OCI-M2 (cell line): Measurements from ENCODE around the gene SPTLC3.

Experiments used
- DNase-seq: peaks from one replicate; lab custom pipeline; 2025; ENCODE audit not compliant: unreplicated experiment; lab: John Stamatoyannopoulos, UW

SPTLC3 gene

DNA sequence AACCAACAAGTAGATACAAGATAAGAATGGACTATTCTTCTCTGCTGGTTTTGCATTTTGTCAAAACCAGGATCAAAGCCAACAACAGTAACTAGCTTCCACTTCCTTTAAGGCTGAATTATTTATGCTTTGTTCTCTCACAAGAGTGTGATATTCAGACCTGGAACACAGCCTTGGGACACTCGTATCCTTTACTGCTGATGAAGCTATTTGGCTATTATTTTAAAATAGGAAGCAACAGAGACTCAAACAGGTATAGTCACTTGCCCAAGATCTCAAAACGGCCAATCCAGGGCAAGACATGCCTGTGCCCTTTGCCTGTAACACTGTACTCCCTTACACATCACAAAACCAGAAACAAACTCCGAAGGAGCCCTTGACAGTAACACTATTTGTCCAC lies 19.9 kb downstream of the SPTLC3 start:
- no peak for DNase-seq

DNA sequence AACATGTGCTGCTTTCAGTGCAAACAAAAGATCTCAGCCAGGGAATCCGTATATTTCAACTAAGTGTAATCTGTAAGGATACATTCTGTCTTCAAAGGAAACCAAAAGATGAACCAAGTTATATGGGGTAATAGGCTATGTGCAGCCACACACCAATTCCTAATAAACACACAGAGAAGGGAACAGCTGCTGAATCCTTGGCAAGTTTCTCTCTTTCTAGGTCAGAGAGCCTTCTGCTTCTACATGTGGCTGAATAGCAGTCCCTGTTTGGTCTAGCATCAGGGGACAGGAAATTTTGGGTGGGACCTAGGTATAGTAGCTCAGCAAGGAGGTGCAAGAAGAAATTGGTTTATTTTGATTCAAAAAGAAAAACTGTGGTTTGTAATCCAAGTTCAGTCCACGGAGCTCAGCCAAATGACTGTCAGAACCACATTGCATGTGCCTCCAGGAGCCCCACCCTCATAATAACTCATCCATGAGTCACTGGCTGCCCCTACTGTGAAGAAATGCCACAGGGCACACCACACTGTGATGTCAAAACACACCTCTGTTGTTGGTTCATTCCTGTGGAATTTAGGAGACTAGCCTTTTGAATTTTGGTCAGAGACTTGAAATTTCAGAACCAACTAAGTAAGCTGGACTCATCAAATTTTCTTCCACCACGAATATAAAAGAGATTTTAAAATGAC lies 21.1 kb downstream of the SPTLC3 start:
- DNase-seq, result no peak

DNA sequence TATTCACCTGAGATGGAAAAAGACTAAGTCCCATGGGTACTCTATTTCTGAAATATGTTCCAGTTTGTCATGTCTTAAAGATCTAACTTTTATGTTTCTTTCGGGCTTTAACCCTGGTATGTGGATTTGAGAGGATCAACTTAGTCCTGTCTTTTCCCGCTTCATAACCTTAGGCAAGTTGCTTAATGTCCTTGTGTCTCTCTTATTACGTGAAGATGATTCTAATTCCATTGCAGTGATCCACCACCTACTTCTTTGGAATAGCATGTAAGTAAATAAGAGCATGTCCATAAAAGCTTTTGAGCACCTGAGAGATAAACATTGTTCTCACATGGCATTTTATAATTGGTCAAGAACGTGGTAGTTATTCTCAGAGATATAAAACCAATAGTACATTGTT lies 23.0 kb downstream of the SPTLC3 start:
- DNase-seq, result no peak

DNA sequence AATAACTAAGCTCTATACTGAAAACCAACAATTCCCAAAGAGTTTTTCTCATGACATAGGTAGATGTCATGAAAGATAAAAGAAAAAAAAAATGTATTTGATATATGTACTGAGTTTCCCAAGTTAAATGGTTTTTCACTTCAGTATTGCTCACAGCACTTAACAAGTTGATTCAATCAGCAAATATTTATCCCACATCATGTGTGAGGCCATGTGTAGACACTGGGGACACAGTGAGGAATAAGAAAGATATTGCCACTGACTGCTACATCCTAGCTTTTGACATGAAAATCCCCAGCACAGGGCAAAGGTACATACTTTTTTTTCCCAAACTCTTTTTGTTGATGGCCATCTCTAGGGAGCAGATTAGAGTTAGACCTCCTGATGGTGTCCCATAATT lies 25.3 kb downstream of the SPTLC3 start:
- DNase-seq, result no peak

DNA sequence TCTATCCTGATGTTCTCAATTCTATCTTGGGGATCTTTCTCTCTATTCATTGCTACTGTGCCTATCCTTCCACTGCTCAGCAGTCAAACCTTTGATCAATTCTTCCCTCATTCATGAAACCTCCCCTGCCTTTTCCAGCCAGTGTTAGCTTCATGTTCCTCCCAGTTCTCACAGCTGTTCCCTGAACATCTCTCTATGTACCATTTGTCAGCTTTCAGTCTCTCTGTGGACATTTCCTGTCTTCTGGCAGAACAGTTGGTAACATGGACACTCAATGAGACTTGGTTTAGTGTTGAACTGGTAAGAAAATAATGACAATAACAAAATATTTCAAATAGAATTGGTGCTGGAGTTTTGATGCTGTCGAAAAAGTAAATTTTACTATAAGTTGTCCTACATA lies 26.2 kb downstream of the SPTLC3 start:
- DNase-seq, result no peak

DNA sequence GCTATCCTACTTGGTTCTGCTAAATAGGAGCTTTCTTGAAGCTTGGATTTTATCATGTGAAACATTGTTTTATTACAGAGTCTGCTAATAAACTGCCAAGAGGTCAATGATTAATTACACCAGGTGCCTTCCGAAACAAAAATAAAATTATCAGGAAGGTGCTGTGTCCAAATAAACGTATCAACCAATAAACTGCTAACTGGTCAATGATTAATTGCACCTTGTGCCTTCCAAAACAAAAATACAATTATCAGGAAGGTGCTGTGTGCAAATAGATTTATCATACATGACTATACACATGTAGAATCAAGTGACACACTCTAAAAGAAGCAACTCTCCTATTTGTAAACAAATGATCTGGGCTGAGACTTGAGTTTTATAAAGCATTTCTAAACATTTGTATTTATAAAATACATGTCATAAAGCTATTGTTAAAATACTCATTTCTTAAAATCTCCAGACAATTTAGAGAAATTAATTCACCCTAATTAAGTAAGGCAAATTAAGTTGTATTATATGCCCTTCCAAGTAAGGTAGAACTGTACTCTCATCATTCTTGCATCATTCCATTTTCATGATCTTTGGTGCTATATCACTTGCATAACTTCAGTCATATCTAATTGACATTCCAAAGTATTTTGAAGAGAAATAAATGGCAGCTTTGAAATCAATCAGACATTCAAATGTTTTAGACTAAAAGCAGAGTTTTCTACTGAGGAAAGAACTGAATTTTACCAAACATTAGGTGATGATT lies 26.8 kb downstream of the SPTLC3 start:
- no peak for DNase-seq

DNA sequence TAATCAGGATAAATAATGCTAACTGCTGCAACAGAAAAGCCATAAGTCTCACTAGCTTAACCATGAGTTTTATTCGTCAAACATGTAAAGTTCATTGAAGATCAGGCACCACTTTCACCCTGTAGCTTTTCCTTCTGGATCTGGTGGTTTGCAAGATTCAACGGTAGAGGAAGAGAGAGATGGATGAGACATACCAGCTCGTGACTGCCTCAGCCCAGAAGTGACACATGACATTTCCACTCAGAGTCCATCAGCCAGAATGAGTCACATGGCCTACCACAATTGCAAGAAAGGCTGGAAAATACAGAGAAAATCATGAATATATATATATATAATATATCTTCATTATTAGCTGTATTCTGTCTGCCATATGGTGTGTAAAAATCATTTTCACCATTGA lies 29.0 kb downstream of the SPTLC3 start:
- DNase-seq, result no peak

DNA sequence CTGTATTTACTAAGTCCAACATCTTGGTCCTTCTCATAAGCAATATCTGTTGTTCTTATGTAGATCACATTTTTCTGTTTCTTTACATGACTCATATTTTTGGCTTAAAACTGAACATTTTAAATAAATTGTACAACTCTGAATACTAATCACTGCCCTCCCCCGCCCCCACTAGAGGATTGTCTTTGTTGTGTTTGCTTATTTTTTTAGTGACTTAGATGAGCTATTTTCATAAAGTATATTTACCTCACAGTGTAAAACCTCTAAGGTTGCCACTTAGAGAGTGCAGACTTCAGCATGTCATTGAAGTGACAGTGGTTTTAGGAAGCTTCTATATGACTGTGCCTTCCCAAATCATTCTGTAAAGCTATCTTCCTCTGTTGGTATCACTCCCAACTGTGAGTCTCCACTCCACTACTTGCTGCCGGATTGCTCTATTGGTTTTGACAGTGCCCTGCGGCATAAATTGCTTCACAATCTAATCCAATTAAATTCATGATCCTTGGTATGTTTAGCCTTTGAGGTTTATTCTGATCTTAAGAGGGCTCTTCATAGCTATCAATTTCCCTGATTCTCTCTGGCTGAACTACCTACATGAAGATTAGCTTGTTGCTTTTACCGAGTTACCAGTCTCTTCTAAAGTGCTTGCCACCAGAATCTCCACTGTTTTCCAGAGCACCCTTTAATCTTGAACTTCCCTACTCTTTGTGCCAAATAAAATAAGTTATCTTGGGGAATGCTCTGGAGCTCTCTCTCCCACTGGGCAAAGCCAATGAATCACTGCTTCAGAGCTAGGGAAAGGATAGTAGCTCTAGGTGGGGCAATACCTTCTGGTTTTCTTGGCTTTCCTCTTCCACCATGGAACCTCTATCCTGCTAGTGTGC lies 33.0 kb downstream of the SPTLC3 start:
- DNase-seq, result no peak

DNA sequence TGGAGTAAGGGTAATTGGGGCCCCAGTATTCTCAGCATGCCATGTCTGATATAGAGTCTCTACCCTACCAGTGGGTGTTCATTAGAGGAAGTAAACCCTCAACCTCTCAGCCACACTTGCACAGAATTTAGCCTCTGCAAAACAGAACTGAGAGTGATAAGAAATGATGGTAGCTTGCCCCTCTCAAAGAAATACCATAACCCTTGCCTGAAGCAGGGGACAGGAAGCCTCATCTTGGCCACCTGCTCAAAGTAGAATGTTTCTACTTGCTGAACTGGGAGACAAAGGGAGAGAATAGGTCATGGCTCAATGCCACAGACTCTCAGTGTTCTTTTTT lies 33.7 kb downstream of the SPTLC3 start:
- DNase-seq, result no peak

DNA sequence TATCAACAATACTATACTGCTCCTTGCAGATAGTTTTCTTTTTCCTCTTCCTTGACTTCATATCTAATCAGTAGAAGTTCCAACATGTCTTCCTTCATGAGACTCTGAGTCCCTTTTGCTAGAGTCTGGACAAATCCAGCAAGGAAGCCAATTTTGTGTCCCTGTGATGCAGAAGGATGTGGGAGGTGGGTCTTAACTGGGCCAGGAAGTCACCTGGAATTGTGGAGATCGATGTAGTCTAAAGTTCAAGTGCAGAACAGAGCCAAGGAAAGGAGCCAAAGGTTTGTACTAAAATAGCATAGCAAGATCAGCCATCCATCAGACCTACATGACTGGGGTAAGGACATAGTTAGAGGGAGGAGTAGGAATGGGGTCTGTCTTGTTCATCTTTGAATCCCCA lies 37.6 kb downstream of the SPTLC3 start:
- no peak for DNase-seq

DNA sequence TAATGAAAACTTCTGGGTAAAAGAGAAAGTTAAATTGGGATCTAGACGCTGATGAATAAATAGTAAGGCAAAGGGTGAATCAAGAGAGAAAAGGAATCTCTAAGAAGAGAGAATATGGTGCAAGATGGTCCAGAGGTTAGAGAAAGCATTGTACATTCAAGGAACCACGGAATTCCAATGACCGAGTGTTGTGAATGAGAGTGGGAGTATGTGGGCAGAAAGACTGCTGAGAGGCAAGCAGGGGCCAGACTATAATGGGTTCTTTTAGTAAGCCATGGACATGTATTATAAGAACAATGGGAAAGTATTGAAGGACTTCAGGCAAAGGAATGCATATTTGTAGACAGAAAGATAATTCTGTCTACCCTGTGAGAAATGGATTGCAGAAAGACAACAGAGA lies 45.2 kb downstream of the SPTLC3 start:
- no peak for DNase-seq

DNA sequence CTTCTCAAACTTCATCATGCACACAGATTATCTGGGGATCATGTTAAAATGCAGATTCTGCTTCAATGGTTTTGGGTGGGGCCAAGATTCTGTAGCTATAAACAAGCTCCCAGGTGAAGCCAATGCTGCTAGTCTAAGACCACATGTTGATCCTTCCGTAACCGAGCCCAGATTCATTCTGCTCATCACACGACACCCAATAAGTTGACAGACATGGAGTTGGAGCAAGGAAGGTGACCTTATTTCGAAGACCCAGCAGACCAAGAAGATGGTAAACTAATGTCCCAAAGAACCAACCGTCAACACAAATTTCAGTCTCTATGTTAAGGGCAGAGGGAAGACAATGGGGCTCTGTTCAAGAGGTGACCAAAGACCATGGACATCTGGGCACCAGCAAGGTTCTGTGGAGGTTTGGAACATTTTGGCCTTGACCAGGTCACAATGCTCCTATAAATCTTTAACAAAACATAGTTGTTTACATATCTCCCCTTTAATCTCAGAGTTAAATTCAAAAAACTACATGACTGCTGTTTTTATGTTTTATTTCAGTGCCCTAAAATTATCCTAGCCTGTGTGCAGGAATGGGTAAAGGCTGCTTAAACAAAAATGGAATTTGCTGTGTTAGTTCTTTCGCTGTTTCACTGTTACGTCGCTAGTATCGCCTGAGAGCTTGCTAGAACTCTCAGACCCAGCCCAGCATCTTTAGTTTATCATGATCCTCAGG lies 50.1 kb downstream of the SPTLC3 start:
- no peak for DNase-seq

DNA sequence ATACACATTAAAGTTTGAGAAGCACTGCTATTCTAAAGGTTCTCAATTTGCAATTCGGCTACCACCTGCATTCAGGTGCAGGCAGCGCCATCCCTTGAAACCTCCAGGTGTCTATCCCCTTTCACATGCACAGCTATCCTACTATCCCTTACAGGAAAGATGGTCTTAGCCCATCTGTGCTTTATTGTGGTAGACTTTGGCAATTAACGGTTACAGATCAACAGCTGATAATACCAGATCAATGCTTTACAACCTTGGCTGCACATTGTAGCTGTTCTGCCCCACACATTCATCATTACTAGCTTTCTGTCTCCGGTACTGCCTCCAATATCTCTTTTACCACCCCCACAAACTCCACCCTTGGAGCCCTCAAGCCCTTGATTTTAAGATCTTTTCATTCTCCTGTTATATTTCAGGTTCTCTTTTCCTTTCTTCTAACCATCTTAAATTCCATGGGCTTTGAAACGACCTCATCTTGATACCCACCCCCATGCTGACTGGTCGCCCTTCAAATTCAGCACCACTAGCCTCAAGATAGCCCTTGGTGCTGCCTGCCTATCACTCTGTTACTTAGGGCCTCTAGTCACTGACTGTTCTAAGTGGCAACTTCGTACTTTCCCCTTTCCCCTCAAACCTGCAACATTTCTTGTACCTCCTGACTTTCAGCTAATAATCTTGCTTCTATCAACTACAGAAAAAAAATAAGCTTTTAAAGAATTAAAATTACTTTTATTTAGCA lies 50.8 kb downstream of the SPTLC3 start:
- DNase-seq, result no peak

DNA sequence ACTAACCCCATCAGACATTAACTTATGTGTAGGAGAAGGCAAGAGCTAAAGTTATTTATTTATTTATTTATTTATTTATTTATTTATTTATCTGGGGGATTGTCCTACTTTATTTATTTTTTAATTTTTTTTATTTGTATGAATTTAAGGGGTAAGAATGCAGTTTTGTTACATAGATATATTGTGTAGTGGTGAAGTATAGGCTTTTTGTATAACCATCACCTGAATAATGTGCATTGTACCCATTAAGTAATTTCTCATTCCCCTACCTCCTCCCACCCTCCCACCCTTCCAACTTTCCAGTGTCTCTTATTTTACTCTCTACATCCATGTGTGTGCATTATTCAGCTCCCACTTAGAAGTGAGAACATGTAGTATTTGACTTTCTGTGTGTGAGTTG lies 51.6 kb downstream of the SPTLC3 start:
- DNase-seq, result no peak

DNA sequence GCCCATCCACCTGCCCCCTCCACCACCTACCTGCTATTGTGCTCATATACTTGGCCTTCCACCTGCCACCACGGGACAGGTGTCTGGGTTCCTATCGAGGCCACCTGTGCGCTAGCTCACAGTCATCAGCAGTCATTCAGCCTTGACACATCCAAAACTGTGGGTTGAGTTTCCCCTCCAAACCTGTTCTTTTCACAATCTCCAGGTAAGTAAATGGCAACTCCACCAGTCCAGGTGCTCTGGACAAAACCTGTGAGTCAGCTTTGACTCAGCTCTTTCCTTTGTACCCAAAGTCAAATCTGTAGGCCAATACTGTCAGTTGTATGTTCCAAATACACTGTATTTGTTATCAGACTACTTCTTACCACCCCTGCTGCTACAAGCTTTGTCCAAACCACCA lies 52.6 kb downstream of the SPTLC3 start:
- no peak for DNase-seq

DNA sequence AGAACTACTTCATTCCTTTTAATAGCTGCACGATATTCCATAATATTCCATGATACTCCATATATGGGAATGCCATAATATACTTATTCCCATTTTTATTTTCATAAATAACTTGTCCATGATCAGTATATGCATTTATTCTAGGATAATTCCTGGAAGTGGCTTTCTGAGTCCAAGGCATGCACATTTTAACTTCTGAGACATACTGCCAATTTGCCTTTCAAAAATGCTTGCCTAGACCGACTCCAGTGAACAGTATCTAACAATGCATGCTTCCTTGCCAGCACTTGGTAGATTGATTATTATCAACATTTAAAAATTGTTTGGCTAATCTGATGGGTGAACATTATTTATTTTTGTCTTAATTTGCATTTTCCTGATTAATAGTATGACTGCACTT lies 54.0 kb downstream of the SPTLC3 start:
- DNase-seq, result no peak

DNA sequence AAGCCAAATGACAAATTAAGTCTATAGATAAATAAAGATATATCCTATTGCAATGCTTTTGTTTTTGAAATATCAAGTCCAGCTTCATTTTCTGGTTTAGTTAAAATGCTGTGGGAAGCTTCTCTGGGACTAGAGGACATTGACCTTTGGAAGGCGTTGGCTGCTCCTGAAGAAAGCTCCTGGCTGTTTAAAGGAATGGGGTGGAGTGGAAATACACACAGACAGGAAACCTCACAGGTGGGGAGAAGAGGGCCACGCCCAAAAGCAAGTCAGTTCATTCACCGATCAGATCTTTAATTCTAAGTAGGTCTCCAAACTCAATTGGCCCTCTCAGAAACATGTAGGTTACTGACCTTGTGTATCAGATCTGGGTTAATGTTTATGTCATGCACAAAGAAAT lies 59.6 kb downstream of the SPTLC3 start:
- no peak for DNase-seq

DNA sequence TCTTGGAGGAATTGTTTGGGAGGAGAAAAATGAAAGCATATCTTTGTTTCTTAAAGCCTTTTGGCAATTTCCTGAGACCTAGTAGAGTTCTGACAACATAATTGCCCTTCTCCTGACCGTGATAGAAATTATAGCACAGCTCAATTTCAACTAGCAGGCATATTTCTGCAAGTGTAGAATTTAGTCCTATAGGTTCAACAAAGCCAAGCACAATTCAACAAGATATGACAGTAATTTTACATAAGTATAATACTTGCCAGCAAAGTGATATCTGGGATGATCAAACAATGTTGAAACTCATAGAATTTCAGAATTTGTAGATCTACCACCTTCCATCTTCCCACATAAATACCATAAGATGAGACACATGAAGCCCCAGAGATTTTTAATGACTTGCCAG lies 73.1 kb downstream of the SPTLC3 start:
- no peak for DNase-seq

DNA sequence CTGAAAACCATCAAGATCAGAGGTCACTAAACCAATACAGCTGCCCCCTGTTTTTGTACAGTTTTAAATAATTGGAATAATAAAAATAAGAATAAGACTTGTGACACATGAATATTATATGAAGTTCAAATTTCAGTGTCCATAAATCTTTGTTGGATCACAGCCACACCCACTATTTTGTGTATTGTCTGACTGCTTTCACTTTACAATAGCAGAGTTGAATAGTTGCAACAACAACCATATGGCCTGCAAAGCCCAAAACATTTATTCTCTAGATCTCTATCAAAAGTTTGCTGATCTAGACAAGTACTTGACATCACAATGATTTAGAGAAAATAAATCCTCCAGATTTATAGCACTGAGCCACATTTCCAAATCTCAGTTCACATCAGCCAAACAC lies 73.6 kb downstream of the SPTLC3 start:
- DNase-seq, result no peak

DNA sequence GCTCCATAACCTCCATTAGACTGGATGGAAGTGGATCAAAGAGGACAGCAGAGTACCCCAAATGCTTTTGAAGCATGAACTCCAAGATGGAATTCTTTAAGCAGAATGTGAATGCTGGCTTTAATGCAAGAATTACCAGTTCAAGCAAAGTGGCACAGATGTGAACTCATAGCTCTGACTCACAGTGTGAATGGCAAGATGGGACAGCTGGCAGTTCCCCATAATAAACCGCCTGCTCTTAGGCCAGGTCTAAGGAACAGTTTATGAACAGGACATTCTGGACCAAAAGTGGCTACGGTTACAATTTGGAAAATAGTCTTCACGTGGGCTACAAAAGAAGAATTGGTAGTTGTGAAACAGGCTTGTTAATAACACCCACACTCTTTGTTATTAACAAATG lies 76.5 kb downstream of the SPTLC3 start:
- DNase-seq, result no peak
